22Rv1 (cell line): ENCODE measurements around the gene UNG.

ENCODE experiments used
- CTCF ChIP-seq: fragments of 450-650 bp; IDR thresholded peaks from 2 replicates; pipeline ENCODE4 v1.5.1; 2017; ENCODE audit warnings: mild to moderate bottlenecking
- ZFX ChIP-seq: fragments of 450-650 bp; IDR thresholded peaks from 2 replicates; pipeline ENCODE4 v1.6.1; 2017; ENCODE audit warnings: antibody characterized with exemption, borderline replicate concordance

GRCh38 chr12:109150124-109150640 lies 52.8 kb downstream of the UNG start:
- no peak for TF ChIP-seq CTCF
- no peak for TF ChIP-seq ZFX
